Measurements from ENCODE around the gene S100A10.

- TF ChIP-seq, protein P1, sequence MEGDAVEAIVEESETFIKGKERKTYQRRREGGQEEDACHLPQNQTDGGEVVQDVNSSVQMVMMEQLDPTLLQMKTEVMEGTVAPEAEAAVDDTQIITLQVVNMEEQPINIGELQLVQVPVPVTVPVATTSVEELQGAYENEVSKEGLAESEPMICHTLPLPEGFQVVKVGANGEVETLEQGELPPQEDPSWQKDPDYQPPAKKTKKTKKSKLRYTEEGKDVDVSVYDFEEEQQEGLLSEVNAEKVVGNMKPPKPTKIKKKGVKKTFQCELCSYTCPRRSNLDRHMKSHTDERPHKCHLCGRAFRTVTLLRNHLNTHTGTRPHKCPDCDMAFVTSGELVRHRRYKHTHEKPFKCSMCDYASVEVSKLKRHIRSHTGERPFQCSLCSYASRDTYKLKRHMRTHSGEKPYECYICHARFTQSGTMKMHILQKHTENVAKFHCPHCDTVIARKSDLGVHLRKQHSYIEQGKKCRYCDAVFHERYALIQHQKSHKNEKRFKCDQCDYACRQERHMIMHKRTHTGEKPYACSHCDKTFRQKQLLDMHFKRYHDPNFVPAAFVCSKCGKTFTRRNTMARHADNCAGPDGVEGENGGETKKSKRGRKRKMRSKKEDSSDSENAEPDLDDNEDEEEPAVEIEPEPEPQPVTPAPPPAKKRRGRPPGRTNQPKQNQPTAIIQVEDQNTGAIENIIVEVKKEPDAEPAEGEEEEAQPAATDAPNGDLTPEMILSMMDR (IDR thresholded peaks at IDR 0.05), result no peak
- TF ChIP-seq POLR2A (IDR thresholded peaks at IDR 0.05), result no peak
Observed at GRCh38 chr1:151985270-151985669, 8.4 kb downstream of the S100A10 start.

Data from body of pancreas (tissue), 4 donors.